Stimulated activated naive CD8-positive, alpha-beta T cell treated with anti-CD3 and anti-CD28 coated beads, Interleukin-15, Interleukin-2, amounts not matched to agents 100 U/mL and 50 U/mL, for 24 hours (primary cell): ENCODE measurements around the gene APOBEC3F.
A peak's percentile ranks its signal among the peaks of the same experiment; 100 is the strongest.
"Not testable (repeated sequence)": the region's sequence is repeated elsewhere in the genome, so short reads cannot be mapped to it uniquely, and the experiment has no call there.

Source experiments
- ATAC-seq: fragments of 150-1000 bp; cut with Tn5 transposase; one replicate; pipeline ENCODE4 v1.10.0; 2021
- DNase-seq: peaks from one replicate; pipeline ENCODE4 v3.0.0; 2021

The APOBEC3F gene

DNA sequence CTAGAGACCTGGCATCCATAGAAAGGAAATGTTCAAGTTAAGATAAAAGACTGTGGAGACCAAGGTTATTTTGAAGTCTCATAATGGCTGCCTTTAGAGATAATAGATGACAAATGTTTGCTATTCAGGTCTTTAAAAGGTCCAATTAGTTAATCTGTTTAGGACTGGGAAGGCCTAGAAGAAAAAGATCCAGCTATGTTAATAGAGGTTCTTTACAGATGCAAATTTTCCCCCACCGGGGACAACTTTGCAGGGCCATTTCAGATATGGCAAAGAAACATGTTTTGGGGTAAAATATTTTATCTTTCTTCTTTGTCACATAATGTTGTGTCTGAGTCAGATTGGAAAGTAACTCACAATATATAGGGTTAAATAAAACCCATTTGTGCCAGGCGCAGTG, 33.3 kb downstream of the APOBEC3F start:
- DNase-seq, result no peak
- no peak for ATAC-seq

DNA sequence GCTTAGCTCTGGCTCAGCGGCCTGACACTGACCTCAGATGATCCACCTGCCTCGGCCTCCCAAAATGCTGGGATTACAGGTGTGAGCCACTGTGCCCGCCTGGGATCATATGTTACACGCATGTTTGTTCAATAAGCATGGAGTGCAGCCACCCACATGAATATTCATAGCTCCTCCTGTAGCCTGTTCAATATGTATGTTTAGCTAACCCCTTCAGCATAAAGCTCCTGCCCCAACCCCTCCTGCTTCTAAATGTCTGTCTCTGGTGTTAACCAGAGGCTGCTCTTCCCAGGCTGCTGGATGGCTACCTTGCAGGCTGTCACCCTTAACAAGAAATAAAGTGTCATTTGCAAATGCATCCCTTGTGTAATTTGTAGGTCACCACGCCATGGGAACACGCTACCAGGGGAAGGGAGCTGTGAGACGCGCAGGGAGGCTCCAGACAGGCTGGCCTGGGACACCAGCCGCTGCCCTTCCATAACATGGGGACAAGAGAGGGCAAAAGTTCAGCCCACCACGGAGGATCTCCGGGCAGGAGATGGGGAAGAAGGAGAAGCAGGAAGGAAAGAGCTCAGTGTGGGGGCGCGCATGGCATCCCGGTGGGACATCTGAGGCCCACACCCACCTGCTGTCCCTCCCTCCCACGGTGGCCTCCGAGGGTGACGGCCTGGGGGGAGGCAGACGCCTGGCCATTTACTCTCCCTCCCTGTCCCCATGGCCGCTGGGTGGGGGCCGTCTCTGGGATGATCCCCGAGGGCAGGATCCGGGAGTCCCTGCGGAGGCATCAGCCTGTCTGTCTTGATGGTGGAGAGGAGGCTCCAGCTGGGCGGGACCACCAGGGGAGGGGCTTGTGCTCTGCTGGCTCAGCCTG, 35.7 kb downstream of the APOBEC3F start:
- DNase-seq, ATAC-seq: not testable (repeated sequence)

DNA sequence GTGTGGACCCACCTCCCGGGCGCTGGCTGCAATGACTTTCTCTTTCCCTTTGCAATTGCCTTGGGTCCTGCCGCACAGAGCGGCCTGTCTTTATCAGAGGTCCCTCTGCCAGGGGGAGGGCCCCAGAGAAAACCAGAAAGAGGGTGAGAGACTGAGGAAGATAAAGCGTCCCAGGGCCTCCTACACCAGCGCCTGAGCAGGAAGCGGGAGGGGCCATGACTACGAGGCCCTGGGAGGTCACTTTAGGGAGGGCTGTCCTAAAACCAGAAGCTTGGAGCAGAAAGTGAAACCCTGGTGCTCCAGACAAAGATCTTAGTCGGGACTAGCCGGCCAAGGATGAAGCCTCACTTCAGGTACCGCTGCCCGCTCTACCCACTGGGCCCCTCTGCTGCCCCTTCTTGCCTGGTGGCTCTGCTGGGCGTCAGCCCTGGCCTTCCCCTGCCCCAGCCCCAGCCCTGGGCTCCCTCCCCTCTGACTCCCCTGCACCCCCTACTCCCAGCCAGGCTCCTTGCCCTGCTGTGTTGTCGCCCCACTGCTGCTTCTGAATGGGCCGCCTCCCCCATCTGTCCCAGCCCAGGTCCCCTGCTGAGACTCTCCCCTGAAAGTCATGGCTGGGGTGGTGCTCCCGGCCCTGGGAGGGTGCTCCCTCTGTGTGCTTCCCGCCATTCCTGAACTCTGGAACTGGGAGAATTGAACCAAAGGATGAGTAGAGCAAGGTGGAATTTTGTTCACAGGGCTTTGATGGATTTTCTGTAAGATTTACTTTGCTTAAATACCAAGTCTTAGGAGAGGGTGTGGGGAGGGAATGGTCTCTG, 36.6 kb downstream of the APOBEC3F start, which contains the start of gene APOBEC3G:
APOBEC3G (plus strand) TSS at position 250 of the 815 bp plus-strand sequence; CDS start at position 337, 87 bp downstream.
- ATAC-seq, result peak; percentile 98

DNA sequence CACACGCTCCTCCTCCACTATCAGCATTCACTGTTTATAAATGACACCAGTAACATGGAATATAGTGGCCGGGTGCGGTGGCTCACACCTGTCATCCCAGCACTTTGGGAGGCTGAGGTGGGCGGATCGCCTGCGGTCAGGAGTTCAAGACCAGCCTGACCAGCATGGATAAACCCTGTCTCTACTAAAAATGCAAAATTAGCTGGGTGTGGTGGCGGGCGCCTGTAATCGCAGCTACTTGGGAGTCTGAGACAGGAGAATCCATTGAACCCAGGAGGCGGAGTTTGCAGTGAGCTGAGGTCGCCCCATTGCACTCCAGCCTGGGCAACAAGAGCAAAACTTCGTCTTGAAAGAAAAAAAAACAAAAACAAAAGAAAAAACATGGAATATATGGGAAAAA, 37.2 kb downstream of the APOBEC3F start:
- ATAC-seq, DNase-seq: not testable (repeated sequence)

More for the DNA sequence above, 36.6 kb downstream of the APOBEC3F start, which contains the start of gene APOBEC3G:
- DNase-seq, result peak; percentile 67

DNA sequence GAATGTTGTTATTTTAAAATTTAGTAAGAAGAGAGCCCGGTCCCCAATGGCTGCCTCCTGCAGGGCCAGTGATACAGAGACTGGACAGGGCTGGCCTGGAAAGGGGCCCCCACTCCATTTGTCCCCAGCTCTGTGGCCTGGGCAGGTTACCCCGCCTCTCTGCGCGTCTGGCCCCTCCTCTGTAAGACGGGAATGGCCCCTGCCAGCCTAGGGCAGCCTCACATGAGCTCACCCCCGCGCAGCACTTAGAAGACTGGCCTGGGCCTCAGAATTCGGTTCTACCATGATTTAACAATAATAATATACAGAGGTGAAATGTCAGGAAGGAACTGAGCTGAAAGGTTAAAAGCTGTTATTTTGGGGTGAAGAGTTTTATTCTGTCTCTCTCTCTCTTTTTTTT, 37.7 kb downstream of the APOBEC3F start:
- DNase-seq (no peak), ATAC-seq (no peak)

DNA sequence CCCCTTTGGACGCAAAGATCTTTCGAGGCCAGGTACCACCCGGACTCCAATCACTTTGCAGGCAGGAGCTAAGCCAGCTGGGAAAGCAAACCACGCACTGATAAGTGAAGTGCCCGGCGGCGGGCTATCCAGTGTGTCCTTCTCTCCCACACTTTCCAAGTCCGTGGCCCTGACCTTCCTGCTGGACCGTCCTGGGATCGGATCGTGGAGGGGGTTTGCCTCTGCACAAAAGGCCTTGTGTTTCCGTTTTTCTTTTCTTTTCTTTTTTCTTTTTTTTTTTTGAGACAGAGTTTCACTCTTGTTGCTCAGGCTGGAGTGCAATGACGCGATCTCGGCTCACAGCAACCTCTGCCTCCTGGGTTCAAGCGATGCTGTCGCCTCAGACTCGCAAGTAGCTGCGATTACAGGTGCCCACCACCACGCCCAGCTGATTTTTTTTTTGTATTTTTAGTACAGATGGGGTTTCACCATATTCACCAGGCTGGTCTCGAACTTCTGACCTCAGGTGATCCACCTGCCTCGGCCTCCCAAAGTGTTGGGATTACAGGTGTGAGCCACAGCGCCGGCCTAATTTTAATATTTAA, 38.5 kb downstream of the APOBEC3F start:
- DNase-seq, ATAC-seq: not testable (repeated sequence)

DNA sequence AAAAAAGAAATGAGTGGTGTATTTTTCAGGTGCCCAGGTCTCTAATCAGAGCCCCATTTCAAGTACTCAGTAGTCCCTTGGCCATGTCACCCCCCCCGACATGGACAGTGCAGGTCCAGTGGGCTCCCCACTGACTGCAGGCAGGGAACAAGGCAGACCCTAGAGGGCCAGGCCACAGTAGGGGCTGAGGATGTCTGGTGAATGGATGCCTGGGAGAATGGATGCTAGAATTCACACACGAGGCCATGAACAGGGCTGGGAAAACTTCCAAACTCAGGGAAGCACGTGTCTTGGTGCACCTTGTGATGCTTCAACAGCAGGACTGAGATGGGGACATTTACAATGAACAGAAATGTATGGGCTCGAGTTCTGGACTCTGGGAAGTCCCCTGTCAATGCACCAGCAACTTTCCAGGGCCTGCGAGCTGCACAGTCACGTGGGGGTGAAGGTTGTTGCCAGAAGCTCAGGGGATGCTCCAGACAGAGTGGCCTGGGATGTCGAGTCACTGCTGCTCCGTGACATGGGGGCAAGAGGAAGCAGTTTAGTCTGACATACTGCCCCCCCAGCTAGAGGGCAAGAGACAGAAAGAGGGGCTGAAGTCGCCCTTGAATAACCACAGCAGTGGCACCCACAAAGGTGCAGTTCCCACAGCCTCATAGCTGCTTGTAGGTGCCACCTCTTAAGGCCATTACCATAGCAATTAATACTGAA, 39.5 kb downstream of the APOBEC3F start:
- DNase-seq, result no peak
- ATAC-seq, result no peak

DNA sequence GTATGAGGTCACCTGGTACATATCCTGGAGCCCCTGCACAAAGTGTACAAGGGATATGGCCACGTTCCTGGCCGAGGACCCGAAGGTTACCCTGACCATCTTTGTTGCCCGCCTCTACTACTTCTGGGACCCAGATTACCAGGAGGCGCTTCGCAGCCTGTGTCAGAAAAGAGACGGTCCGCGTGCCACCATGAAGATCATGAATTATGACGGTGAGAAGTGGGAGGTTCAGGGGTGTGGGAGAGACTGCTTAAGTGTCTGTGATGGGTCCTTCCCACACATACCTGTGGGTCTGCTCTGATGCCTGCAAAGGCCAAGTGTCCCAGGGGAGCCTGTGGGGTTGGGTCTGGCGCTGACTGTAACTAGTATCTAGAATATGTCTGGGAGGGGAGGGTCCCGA, 40.4 kb downstream of the APOBEC3F start:
- DNase-seq (no peak), ATAC-seq (no peak)

DNA sequence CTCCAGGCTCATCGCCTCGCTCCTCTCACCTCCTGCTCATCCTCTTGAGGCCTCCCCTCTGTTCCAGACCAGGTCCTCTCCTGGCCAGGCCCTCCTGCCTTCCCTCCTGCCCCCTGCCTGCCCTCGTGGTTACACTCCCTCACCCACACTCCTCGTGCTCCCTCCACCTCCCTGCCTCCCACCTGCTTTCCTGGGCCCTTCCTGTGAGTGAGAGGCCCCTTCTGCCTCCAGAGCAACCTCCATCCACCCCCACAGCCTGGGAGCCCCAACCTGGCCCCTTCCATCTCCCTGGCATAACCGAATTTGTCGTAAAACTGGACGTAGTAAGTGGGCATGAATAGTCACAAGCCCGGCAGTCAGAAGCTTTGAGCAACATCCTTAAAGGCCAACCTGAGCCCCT, 40.9 kb downstream of the APOBEC3F start:
- DNase-seq, result no peak
- ATAC-seq, result no peak

DNA sequence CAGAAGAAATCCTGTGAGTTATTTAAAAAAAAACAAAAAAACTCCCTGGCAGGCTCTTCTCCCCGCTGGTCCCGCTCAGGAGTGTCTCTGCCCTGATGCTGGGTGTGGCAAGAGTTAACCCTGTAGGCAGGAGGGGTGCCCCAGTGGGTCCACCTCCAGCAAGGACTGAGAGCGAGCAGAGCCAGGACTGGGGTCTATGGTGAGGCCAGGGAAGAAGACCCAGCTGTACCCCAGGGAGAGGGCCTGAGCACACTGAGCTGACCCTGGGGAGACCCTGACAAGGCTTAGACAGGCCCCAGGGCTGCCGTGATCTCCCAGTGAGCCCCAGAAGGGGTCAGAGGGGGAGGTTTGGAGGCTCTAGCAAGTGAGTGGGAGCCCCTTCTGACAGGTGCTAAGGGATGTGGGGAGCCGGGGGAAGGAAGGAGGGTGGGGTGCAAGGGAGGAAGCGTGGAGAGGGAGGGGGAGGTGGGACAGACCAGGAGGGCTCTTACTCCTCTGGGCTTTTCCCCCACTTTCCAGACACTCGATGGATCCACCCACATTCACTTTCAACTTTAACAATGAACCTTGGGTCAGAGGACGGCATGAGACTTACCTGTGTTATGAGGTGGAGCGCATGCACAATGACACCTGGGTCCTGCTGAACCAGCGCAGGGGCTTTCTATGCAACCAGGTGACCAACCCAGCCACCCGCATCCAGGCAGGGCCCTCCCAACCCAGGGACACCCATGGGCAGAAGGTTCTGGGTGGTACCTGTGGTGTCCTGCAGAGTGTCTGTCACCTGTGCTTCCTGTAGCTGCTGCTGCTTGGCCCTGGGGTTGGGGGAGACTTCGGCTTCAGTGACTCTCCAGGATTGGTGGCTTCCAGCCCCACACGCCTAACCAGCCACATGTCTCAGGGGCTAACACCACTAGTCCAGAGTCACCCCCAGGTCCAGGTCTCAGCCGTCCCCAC, 42.8 kb downstream of the APOBEC3F start:
- DNase-seq (no peak), ATAC-seq (no peak)

DNA sequence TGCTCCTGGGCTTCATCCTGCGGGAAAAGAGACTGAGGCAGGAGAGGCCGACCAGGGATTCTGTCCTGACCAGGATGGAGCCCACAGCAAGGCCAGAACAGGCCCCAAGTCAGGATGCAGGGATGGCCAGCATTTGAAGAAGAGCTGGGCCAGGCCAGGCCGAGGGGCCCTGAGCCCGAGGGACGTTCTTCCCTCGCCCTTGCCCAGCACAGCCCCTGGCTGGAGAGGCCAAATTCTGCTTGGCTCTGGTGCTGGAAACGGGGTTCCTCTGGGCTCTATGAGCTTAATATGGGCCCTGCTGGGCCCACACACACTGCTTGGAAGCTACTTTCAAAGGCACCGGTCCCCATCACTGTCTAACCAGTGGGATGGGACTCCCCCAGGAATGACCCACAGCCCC, 44.0 kb downstream of the APOBEC3F start:
- ATAC-seq, result no peak
- no peak for DNase-seq

DNA sequence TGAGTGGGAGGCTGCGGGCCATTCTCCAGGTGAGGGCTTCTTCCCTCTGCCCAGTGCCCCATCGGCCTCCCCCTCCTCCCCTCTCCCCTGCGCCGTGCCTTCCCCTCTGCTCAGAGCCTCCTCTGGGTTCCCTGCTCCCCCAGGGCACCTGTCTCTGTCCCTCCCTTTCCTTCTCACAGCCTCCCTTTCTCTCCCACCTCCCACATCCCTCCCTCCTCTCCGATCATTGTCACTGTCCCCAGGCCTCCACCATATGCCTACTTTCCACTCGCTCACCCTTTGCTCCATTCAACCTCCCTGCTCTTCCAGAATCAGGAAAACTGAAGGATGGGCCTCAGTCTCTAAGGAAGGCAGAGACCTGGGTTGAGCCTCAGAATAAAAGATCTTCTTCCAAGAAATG, 46.4 kb downstream of the APOBEC3F start:
- DNase-seq, result no peak
- no peak for ATAC-seq

DNA sequence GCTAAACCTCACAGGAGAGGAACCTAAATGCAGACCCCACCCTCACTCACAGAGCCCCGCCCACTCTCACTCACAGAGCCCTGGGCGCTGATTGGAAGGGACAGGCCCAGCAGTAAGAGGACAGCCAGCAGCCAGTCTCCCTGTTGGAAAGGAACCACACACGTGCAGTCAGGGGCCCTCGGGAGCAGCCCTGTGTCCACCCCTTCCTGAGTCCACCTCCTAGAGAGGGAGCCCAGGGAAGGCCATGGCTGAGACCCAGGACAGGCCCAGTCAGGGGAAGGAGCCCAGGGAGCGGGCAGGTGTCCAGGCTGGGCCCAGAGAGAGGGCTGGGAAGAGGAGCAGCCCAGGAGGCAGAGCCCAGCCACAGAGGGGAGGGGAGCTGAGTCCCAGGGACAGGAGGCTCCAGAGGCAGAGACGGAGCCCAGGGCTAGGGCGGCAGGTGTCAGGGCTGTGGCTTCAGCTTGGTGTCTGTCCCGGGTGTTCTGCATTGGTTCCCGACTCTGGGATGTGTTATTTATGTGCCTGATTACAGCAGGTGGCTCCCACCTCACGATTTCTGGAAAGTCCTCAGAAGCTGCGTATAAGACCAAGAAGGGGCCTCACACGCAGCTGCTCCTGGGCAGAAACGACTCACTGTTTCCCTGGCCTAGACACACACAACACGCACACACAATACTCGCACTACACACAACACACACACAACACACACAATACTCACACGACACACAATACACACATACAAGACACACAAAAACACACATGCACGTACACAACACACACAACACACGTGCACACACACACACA, 47.4 kb downstream of the APOBEC3F start:
- ATAC-seq, result no peak
- DNase-seq, result no peak

DNA sequence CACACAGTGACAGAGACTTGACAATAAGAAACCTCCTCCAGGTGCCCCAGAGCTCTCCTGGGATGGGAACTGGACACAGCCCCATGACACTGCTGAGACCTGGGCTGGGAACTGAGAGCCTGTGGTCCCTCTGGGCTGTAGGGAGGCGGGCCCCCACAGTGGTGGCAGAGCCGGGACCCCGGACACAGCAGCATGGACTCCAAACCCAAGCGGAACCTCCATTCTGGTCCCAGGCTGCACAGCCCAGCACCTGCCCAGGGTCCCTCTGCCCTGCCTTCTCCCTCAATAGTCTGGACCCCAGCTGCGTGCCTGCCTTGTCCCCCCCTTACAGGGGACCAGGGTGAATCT, 48.0 kb downstream of the APOBEC3F start:
- ATAC-seq, result no peak

DNA sequence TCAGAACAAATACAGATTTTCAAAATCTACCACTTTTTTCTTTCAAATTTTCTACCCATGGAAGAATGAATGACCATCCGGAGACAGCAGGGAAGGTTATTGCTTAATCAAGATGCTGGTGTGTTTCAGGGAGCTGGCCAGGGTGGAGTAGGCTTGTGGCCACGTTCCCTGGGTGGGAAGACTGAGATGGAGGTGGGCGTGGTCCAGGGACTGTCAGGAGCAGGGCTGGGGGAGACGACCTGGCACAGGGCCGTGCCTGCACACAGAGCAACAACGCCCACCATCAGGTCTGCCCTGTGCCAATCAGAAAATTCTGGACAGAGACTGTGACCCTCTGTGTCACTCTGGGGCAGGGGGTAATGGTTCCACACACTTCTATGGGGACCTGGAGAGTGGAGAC, 49.3 kb downstream of the APOBEC3F start:
- DNase-seq, result no peak

More for the DNA sequence above, 48.0 kb downstream of the APOBEC3F start:
- no peak for DNase-seq

DNA sequence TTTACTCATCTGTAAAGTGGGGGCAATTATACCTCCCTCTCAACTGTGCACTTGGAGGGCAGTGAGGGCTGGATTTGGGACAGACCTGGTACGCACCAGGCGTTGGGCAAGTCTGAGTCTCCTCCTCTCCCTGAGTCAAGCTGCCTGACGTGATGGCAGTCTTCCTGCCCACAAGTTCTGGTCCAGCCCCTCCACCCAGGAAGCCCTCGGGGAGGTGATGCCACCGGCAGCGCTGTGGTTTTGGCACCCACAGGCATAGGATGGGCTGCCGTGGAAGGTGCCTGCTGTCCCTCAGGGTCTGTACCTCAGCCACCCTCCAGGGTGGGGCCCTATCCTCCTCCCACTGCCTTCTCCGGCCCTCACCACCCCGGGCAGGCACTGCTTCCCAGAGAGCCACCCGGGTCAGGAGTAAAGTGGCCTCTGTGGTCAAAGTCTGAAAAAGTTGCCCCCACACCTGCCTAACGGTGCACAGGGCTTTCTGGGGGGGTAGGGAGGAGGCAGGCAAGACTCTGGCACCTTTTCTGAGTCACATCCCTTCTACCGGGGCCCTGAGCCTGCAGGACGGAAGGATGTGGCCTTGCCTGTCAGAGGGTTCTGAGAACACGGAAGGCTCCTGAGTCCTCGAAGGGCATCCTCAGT, 49.9 kb downstream of the APOBEC3F start:
- DNase-seq, result peak; percentile 88
- ATAC-seq, result peak; percentile 87

More for the DNA sequence above, 49.3 kb downstream of the APOBEC3F start:
- no peak for ATAC-seq

DNA sequence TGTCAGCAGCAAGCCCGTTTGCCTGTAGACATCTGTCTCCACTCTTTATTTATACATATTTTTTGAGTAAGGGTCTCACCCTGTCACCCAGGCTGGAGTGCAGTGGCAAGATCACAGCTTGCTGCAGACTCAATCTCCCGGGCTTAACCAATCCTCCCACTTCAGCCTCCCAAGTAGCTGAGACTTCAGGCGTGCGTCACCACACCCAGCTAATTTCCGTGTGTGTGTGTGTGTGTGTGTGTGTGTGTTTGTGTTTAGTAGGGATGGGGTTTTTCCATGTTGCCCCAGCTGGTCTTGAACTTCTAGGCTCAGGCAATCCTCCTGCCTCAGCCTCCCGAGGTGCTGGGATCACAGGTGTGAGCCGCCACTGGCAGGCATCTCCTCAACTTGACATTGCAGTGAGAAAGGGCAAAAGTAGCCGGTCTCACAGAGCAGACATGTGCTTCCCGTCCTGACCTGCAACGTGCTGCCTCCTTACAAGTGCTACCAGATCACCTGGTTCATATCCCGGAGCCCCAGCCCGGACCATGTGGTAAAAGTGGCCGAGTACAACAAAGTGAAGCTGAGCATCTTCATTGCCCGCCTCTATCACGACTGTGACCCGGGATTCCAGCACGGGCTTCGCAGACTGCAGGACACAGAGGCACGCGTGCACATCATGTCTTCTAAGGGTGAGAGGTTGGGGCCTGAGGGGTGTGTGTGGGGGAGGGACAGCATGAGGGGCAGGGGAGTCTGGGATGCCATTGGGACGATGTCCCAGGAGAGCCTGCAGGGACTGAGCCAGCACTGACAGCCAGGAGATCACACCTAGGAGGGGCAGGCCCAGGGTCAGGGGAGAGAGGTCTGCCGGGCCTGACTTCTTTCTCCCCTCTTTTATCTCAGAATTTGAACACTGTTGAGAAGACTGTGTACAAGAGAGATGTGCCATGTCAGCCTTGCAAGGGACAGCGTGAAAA, 50.7 kb downstream of the APOBEC3F start:
- DNase-seq (no peak), ATAC-seq (no peak)
